Upper lobe of right lung (tissue), 1 donor: ENCODE results near the gene SLC36A2. TPM values are rescaled to one million over a fixed set of nuclear protein-coding genes. Genes with fewer than 3 reads are reported as not detected.

Experiments
- ATAC-seq: fragments of 200-7000 bp; cut with Tn5 transposase; one replicate; pipeline ENCODE4 v1.9.1; 2020; ENCODE audit warnings: mild to moderate bottlenecking, moderate library complexity
- DNase-seq: peaks from one replicate; pipeline ENCODE4 v3.0.0-alpha.2; 2020
- H3K27ac ChIP-seq: fragments of 200-600 bp; one replicate; pipeline ENCODE4 v1.8.0; 2022
- H3K27me3 ChIP-seq: fragments of 200-600 bp; one replicate; pipeline ENCODE4 v1.8.0; 2022; ENCODE audit warnings: mild to moderate bottlenecking
- H3K36me3 ChIP-seq: fragments of 200-600 bp; one replicate; pipeline ENCODE4 v1.8.0; 2022
- H3K4me1 ChIP-seq: fragments of 200-600 bp; one replicate; pipeline ENCODE4 v1.8.0; 2022
- H3K4me3 ChIP-seq: fragments of 200-600 bp; one replicate; pipeline ENCODE4 v1.8.0; 2022; ENCODE audit warnings: mild to moderate bottlenecking
- H3K9me3 ChIP-seq: fragments of 200-600 bp; one replicate; pipeline ENCODE4 v1.8.0; 2022
- intact Hi-C: fragments of 100-400 bp; cut with DNase I; formaldehyde crosslinking; loops from one replicate; pipeline ENCODE4 v1.11.0; 2022
- total RNA-seq: library from RNA; stranded (reverse); fragmentation: NEBNext Ultra II Directional; extraction: Animal tissue kit (Norgen Biotek cat#: 25700); gene quantifications from one replicate; pipeline ENCODE4 v1.2.1, GENCODE V29; 2021
- TF ChIP-seq, protein P1 (sequence below): fragments of 200-600 bp; IDR thresholded peaks from one replicate; pipeline ENCODE4 v1.8.0; 2022; ENCODE audit warnings: antibody characterized with exemption
- donor health status: DM: no; HTN: yes; CAD: no; lungs with severe emphysema.

Gene SLC36A2
- total RNA-seq, 1 donor from 2014 or later: not detected

DNA sequence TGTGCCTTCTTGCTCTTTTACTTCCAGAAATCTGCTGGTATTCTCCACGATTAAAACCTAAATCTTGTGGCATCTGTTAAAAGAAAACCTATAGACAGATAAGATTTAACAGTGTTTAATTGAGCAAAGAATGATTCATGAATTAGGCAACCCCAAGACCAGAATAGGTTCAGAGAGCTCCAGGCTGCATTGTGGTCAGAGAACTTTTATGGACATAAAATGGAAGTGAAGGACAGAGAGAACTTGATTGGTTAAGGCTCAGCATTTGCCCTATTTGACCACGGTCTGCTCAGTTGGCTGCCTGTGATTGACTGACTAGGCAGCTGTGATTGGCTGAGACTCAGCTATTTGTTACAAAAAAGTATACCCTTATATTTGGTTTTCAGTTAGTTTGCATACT lies 10.4 kb upstream of the SLC36A2 start:
- DNase-seq: no peak
- no peaks in the 10 kb centered on the region for H3K36me3 ChIP-seq
- H3K4me1 ChIP-seq: no peaks in the 10 kb centered on the region
- TF ChIP-seq, protein P1, sequence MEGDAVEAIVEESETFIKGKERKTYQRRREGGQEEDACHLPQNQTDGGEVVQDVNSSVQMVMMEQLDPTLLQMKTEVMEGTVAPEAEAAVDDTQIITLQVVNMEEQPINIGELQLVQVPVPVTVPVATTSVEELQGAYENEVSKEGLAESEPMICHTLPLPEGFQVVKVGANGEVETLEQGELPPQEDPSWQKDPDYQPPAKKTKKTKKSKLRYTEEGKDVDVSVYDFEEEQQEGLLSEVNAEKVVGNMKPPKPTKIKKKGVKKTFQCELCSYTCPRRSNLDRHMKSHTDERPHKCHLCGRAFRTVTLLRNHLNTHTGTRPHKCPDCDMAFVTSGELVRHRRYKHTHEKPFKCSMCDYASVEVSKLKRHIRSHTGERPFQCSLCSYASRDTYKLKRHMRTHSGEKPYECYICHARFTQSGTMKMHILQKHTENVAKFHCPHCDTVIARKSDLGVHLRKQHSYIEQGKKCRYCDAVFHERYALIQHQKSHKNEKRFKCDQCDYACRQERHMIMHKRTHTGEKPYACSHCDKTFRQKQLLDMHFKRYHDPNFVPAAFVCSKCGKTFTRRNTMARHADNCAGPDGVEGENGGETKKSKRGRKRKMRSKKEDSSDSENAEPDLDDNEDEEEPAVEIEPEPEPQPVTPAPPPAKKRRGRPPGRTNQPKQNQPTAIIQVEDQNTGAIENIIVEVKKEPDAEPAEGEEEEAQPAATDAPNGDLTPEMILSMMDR: no peak
- H3K4me3 ChIP-seq: no peak overlapping the region
- no peak for ATAC-seq
- H3K27me3 ChIP-seq: no peaks in the 10 kb centered on the region
- intact Hi-C loops: no loop called here
- H3K27ac ChIP-seq: no peak overlapping the region
- H3K9me3 ChIP-seq: peaks cover 6% of the 10 kb centered on the region

DNA sequence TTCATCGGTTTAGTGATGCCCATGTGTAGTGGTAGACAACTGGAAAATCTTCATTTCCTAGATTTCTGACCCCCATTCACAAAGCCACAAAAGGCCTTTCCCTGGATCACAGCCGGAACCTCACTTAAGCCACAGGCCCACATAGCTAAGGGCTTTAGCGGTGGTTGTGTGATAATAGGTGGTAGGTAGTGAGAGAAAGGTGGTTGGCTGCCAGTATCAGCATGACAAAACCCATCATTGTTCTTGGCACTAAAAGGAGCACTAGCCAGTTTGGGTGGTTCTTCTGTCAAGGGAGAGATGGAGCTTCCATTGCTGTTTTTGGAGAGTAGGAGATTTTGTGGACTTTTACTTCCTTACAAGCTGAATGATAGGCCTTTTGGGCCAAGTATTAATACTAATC lies 9.7 kb upstream of the SLC36A2 start:
- intact Hi-C loops: no loop called here
- Histone ChIP-seq H3K9me3 (no peaks in the 10 kb centered on the region), H3K36me3 (no peaks in the 10 kb centered on the region), H3K4me3 (no peak overlapping the region), H3K27me3 (no peaks in the 10 kb centered on the region), H3K27ac (no peak overlapping the region), H3K4me1 (no peaks in the 10 kb centered on the region)
- TF ChIP-seq, protein P1: no peak
- DNase-seq (no peak), ATAC-seq (no peak)

DNA sequence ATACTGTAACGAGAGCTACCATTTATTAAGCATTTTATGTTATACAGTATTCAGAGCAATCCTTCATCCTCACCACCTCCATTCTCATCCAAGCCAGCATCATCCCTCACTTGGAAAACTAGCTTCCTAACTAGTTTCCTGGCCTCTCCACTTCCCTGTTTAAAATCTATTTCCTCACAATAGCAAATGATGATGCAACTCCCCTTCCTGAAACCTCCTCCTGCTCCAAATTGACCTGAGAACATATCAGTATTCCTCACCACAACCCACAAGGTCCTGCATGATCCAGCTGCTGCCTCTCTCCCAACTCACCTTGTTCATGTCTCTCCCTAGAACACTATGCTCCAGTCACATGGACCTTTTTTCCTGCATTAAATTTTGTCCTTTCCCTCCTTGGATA lies 4.3 kb upstream of the SLC36A2 start:
- ATAC-seq (no peak), DNase-seq (no peak)
- no peaks in the 10 kb centered on the region for H3K9me3 ChIP-seq
- no peak overlapping the region for H3K27ac ChIP-seq
- H3K27me3 ChIP-seq: peaks cover 8% of the 10 kb centered on the region
- intact Hi-C loops: no loop called here
- no peak overlapping the region for H3K4me3 ChIP-seq
- no peaks in the 10 kb centered on the region for H3K4me1 ChIP-seq
- TF ChIP-seq, protein P1: no peak
- no peaks in the 10 kb centered on the region for H3K36me3 ChIP-seq

DNA sequence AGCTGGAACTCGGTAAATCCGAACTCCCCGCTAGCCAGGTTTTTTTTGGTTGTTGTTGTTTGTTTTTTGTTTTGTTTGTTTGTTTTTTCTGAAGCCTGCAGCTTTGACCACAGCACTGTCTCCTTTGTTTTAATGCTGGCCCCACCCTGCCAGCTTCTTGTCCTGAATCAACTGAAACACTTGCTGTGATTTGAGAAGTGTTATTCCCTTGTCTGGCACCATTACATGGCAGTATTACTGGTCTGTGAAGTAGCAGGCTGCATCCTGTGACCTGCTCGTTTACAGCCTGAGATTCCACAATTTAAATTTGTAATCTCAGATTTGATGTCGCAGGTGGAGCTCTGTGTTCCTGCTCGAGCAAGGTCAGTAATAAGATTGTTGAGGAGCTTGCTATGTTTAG lies 1.4 kb upstream of the SLC36A2 start:
- intact Hi-C loops: no loop called here
- no peaks in the 10 kb centered on the region for H3K9me3 ChIP-seq
- H3K4me1 ChIP-seq: no peaks in the 10 kb centered on the region
- no peak overlapping the region for H3K27ac ChIP-seq
- peaks cover 8% of the 10 kb centered on the region for H3K27me3 ChIP-seq
- DNase-seq (no peak), ATAC-seq (no peak)
- TF ChIP-seq, protein P1: no peak
- no peak overlapping the region for H3K4me3 ChIP-seq
- no peaks in the 10 kb centered on the region for H3K36me3 ChIP-seq

DNA sequence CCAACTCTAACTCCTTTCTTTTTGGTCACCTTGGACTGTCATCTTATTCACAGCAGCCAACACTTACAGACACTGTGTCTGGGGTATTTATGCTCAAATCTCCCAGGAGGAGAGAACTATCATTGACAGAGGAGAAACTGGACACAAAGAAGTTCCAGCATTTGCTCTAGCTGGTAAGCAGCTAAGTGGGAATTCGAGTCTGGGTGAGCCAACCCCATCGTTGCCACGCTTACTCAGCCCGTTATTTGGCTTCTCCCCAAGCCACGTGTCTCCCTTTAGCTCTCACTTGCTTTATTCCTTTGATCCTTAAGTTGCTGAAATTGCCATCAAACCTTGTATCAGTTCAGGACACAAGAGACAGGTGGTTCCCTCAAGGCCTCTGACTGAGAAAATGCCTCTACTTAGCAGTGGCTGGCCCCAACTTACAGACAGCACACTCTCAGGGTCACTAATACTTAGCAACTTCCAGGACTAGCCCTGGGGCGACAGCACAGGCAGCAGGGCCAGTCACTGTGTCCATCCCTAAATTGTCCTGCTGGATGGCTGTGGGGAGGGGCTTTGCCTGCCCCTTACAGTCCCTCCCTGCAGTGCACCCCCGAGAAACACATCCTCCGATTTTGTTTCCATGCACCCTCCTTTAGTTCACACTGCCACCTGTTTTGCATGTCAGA lies 1.4 kb downstream of the SLC36A2 start:
- no peak overlapping the region for H3K27ac ChIP-seq
- DNase-seq (no peak), ATAC-seq (no peak)
- no peaks in the 10 kb centered on the region for H3K9me3 ChIP-seq
- H3K27me3 ChIP-seq: peaks cover 19% of the 10 kb centered on the region
- no peaks in the 10 kb centered on the region for H3K4me1 ChIP-seq
- TF ChIP-seq, protein P1: no peak
- no peak overlapping the region for H3K4me3 ChIP-seq
- H3K36me3 ChIP-seq: no peaks in the 10 kb centered on the region
- intact Hi-C loops: no loop called here
